Activated T-cell treated with anti-CD3 and anti-CD28 coated beads, Interleukin-2, amount 50 U/mL, for 4 hours (primary cell): ENCODE data around the gene TFDP1. TPM values are rescaled to one million over a fixed set of nuclear protein-coding genes. Genes with fewer than 3 reads are reported as not detected.
"Not testable (repeated sequence)": the region's sequence is repeated elsewhere in the genome, so short reads cannot be mapped to it uniquely, and the experiment has no call there.

Source experiments
- ATAC-seq, 2 donors: fragments of 200-7000 bp; cut with Tn5 transposase; one replicate each; pipeline ENCODE4 v1.10.0; 2021
- DNase-seq: peaks from one replicate; pipeline ENCODE4 v3.0.0-alpha.2; 2020
- H3K27me3 Mint-ChIP-seq: one replicate; pipeline ENCODE4 v1.8.0; 2021; ENCODE audit warnings: low read depth, mixed read lengths
- H3K36me3 Mint-ChIP-seq: one replicate; pipeline ENCODE4 v1.8.0; 2022; ENCODE audit warnings: mixed read lengths; ENCODE audit not compliant: insufficient read depth
- H3K4me1 Mint-ChIP-seq: one replicate; pipeline ENCODE4 v1.8.0; 2021; ENCODE audit warnings: low read depth, mixed read lengths
- H3K4me3 Mint-ChIP-seq: one replicate; pipeline ENCODE4 v1.8.0; 2021; ENCODE audit warnings: mild to moderate bottlenecking, moderate library complexity, mixed read lengths
- H3K9me3 Mint-ChIP-seq: one replicate; pipeline ENCODE4 v1.8.0; 2021; ENCODE audit warnings: mixed read lengths
- total RNA-seq, 3 donors: library from RNA; stranded (reverse); gene quantifications; one replicate each; pipeline ENCODE4 v1.2.1, GENCODE V29; 2021

Gene TFDP1
- total RNA-seq, 3 donors from 2014 or later, result 147 to 200 (median 172) TPM

DNA sequence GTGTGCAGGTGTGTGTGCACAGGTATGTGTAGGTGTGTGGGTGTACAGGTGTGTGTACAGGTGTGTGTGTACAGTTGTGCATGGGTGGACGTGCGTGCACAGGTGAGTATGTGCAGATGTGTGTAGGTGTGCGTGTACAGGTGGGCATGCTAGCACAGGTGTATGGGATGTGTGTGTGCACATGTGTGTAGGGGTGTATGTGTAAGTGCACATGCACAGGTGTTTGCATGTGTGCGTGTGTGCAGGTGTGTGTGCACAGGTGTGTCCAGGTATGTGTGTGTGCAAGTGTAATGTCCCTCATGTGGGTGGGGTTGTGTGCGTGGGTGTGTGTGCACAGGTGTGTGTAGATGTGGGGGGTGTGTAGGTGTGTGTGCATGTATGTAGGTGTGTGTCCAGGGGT lies 27.5 kb upstream of the TFDP1 start:
- no peak for ATAC-seq
- no peaks in the 10 kb centered on the region for H3K36me3 Mint-ChIP-seq
- no peak for DNase-seq
- H3K4me3 Mint-ChIP-seq, result no peak overlapping the region
- H3K9me3 Mint-ChIP-seq, result no peaks in the 10 kb centered on the region
- H3K27me3 Mint-ChIP-seq, result no peaks in the 10 kb centered on the region
- no peaks in the 10 kb centered on the region for H3K4me1 Mint-ChIP-seq

DNA sequence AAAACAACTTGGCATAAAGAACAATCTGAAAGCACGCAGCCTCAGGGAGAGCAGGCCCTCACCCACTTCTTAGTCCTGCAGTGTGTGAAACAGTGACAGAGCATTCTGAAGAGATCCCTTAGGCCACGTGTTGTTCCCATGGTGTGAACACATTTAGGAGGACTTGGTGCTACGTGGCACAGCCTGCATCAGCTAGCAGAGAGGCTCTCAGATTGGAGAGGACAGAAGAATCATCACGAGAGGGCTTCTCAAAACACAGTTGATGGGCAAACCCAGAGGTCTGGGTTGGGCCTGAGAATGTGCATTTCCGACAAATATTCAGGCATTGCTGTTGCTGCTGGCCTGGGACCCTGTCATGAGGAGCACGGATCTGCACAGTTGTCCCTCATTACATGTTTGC lies 26.1 kb upstream of the TFDP1 start:
- Mint-ChIP-seq H3K27me3 (no peaks in the 10 kb centered on the region), H3K4me3 (no peak overlapping the region), H3K4me1 (no peaks in the 10 kb centered on the region), H3K9me3 (no peaks in the 10 kb centered on the region), H3K36me3 (no peaks in the 10 kb centered on the region)
- DNase-seq (no peak), ATAC-seq (no peak)

DNA sequence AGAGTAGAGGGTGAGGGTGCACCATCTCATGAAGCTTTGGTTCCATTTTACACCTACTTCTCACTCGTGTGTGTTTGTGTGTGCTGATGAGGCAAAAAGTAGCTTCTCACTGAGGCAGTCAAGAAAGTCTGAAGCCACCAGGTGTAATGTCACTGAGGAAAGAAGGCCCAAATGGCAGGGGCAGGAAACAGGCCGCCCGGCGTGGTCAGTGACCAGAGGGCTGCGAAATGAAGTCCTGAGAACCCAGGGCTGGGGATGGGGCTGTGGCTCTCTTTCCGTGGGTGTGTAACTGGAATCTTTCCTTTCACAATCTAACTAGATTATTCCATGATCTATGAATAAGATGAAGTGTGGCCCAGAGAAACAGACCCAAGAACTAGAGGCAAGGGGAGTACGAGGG lies 25.5 kb upstream of the TFDP1 start:
- Mint-ChIP-seq H3K27me3 (no peaks in the 10 kb centered on the region), H3K4me3 (no peak overlapping the region), H3K4me1 (no peaks in the 10 kb centered on the region), H3K36me3 (no peaks in the 10 kb centered on the region), H3K9me3 (no peaks in the 10 kb centered on the region)
- no peak for ATAC-seq
- DNase-seq, result no peak

DNA sequence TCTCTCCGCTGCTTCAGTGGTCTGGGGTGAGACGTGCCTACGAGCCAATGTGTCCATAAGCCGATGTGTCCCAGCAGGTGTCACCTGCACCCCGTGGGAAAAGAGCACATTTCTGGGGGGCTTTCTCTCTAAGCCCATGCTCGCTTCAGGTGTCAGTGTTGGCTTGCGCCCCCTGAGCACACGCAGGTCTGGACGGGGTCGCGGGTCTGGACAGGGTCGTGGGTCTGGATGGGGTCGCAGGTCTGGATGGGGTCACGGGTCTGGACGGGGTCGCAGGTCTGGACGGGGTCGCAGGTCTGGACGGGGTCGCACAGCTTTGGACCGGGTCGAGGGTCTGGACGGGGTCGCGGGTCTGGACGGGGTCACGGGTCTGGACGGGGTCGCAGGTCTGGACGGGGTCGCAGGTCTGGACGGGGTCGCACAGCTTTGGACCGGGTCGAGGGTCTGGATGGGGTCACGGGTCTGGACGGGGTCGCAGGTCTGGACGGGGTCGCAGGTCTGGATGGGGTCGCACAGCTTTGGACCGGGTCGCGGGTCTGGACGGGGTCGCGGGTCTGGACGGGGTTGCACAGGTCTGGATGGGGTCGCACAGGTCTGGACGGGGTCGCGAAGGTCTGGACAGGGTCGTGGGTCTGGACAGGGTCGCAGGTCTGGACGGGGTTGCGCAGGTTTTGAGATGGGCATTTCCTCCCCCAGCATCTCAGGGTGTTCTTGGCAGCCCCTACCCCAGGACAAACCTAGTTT lies 24.5 kb upstream of the TFDP1 start:
- no peaks in the 10 kb centered on the region for H3K9me3 Mint-ChIP-seq
- H3K36me3 Mint-ChIP-seq, result no peaks in the 10 kb centered on the region
- DNase-seq (no peak), ATAC-seq (no peak)
- no peak overlapping the region for H3K4me3 Mint-ChIP-seq
- no peaks in the 10 kb centered on the region for H3K4me1 Mint-ChIP-seq
- H3K27me3 Mint-ChIP-seq, result no peaks in the 10 kb centered on the region

DNA sequence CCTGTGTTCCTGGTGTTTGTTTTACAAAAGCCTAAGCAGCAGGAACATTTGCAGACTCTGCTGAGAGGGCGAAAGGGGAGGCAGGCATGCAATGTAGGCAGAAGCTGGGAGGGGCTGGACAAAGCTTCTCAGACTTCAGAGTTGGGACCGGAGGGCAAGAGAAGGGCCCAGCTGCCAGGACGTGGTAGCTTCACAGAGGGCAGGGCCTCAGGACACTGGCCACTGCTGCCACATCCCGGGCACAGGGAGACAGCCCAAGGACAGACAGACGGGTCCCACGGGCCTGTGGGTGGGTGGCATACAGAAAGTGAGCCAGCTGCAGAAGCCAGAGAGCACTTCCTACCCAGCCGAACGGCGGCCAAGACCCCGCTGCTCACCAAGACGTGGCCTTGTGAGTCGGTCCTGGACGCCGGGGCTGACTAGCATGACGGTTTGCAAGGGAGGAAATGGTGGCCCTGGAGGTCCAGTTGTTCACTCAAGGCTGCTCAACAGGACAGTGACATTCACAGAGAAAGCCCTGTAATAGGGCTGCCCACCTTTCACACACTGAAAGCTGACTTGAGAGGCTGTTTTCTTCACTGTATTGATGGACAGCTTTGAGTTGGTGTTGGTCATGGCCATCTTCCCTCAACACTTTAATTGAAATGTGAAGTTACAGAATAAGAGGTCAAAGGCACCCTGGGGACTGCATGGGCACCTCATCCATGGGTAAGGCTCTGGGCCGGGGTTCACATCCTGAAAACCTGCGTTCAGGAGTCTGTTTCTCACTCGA lies 23.7 kb upstream of the TFDP1 start:
- ATAC-seq (no peak), DNase-seq (no peak)
- no peaks in the 10 kb centered on the region for H3K4me1 Mint-ChIP-seq
- peaks cover 5% of the 10 kb centered on the region for H3K27me3 Mint-ChIP-seq
- H3K9me3 Mint-ChIP-seq, result no peaks in the 10 kb centered on the region
- no peaks in the 10 kb centered on the region for H3K36me3 Mint-ChIP-seq
- H3K4me3 Mint-ChIP-seq, result no peak overlapping the region

DNA sequence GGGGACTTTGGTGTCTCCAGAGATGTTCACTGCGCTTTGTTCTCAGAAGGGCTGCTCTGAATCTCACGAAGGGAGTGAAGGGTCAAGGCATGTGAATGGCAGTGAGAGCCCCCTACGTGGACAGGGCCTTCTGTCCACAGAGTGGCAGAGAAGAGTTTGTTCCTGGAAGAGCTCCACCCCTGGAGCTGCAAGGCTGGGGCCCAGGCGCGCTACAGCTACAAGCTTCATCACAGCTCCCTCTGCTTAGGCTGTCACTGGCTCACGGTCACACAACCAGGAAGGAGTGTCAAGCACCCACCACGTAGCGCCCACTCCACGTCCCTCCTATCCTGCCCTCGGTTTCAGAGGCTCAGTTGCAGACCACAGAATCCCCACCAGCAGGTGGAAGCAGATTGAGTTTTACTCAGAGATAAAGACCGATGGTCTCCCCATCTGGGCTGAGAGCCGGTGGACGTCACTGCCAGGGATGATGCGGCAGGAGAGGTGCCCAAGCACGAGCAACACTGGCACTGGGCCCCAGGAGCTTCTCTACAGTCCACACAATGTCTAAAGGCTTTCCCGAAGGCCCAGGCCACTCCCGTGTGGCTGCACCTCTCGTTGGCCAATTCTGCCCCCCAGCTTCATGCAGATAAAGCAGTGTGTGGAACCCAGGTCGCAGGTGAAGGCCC lies 23.0 kb upstream of the TFDP1 start:
- Mint-ChIP-seq H3K9me3 (no peaks in the 10 kb centered on the region), H3K36me3 (no peaks in the 10 kb centered on the region), H3K4me3 (no peak overlapping the region), H3K27me3 (peaks cover 9% of the 10 kb centered on the region), H3K4me1 (no peaks in the 10 kb centered on the region)
- ATAC-seq, result no peak
- no peak for DNase-seq

DNA sequence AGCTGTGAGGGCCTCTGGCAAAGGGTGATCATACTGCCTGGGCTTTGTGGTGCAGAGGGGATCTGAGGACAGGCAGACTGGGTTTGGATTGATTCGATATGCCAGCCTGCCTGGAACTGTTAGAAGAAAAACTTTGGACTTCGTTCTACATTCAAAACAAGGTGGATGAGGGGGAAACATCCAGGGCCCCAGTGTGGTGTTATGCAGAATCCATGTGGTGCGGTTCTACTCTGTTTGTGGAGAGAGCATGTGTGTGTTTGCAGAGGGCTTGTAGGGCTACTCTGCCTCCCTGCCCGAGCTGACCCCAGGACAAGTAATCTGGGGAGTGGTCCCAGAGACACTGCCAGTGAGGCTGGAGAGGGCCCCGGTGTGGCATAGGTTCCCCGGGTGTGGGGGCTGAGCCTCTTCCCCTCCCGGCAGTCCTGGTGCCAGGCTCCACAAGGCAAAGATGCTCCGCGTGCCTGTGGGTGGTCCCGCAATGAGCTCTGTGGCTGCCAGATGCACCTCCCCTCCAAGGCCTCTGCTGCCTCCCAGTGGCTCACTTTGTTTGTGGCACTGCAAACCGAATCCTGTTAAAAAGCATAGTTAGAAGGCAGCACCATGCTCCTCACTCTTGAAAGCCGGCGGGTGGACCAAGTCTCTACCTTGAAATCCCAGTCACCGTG lies 22.3 kb upstream of the TFDP1 start:
- no peaks in the 10 kb centered on the region for H3K36me3 Mint-ChIP-seq
- H3K27me3 Mint-ChIP-seq, result peaks cover 13% of the 10 kb centered on the region
- ATAC-seq (peak; percentile 75 to 77), DNase-seq (peak; percentile 25)
- no peaks in the 10 kb centered on the region for H3K4me1 Mint-ChIP-seq
- H3K4me3 Mint-ChIP-seq, result no peak overlapping the region
- no peaks in the 10 kb centered on the region for H3K9me3 Mint-ChIP-seq

DNA sequence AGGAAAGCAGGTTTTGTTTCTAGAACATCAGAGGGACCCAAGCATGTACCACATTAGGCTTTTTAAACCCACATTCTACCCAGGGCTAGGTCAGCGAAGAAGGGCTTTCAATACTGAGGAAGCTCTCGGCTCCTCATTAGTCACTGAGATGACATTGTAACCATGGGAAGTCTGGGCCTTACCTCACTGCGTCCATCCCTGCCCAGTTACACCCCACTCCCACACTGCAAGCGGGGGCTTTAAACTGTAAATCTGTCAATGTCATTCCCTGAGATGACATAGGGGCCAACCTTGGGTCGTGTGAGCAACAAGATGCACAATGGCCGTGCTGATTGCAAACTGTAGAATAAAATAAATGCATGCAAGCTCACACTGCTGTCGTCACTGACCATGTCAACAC lies 21.7 kb upstream of the TFDP1 start:
- no peaks in the 10 kb centered on the region for H3K9me3 Mint-ChIP-seq
- DNase-seq (no peak), ATAC-seq (no peak)
- no peaks in the 10 kb centered on the region for H3K4me1 Mint-ChIP-seq
- H3K27me3 Mint-ChIP-seq, result peaks cover 15% of the 10 kb centered on the region
- H3K4me3 Mint-ChIP-seq, result no peak overlapping the region
- H3K36me3 Mint-ChIP-seq, result no peaks in the 10 kb centered on the region

DNA sequence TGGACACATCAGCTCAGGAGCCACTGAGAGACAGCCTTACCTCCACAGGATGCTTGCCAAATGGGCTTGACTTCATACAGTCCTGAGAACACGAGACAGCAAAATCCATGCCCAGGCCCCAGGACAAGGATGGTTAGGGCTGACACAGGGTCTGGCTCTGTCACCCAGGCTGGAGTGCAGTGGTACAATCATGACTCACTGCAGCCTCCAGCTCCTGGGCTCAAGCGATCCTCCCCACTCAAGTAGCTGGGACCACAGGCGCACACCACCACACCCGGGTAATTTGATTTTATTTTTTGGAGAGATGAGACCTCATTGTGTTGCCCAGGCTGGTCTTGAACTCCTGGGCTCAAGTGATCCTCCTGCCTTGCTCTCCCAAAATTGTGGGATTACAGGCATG lies 21.0 kb upstream of the TFDP1 start:
- not testable (repeated sequence) for ATAC-seq, H3K36me3 Mint-ChIP-seq, H3K4me3 Mint-ChIP-seq, H3K9me3 Mint-ChIP-seq, DNase-seq, H3K4me1 Mint-ChIP-seq
- H3K27me3 Mint-ChIP-seq, result peaks cover 17% of the 10 kb centered on the region

DNA sequence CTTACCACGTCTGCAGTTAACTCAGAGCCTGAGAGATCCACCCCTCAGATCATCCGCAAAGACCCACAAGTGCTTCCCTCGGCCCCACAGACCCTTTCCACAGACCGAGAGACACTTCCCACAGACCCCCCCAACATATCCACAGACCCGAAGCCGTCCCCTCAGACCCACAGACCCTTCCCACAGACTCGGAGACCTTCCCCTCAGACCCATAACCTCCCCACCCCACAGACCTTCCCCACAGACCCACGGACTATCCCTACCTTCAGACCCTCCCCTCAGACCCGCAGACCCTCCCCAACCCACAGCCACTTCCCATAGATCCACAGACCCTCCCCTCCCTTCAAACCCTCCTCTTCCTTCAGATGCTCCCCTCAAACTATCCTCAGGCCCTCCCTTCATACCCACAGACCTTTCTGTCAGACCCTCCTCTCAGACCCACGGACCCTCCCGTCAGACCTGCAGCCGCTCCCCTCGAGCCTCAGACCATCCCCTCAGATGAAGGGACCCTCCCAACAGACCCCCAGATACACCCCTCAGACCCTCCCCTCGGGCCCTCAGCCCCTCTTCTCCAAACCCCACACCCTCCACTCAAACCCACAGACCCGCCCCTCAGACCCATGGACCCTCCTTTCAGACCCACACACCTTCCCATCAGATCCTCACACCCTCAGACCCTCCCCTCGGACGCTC lies 20.1 kb upstream of the TFDP1 start:
- DNase-seq (no peak), ATAC-seq (no peak)
- Mint-ChIP-seq H3K27me3 (peaks cover 20% of the 10 kb centered on the region), H3K4me3 (no peak overlapping the region), H3K9me3 (no peaks in the 10 kb centered on the region), H3K4me1 (no peaks in the 10 kb centered on the region), H3K36me3 (no peaks in the 10 kb centered on the region)

DNA sequence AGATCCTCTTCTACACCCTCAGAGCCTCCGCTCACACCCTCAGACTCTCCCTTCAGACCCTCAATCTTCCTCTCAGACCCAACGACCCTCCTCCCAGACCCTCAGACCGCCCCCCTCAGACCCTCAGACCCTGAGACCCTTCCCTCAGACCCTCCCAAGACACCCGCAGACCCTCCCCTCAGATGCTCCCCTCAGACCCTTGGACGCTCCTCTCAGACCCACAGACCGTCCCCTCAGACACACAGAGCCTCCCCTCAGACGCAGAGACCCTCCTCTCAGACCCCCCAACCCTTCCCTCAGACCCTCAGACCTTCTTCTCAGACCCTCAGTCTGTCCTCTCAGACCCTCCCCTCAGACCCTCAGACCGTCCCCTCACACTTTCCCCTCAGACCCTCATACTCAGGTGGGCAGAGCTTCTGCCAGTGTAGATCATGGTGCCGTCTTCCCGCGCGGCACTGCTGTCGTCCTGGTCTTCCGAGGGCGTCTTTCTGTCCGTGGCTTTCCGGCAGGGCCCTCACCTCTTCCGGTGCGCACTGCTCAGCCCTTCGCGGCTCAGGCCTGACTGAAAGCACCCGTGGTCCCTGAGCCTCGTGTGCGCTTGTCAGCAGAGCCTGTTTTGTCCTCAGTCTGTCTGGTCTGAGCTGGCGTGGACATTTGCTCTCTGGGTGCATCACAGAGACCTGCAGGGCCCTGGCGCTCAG lies 18.9 kb upstream of the TFDP1 start:
- no peak overlapping the region for H3K4me3 Mint-ChIP-seq
- no peaks in the 10 kb centered on the region for H3K4me1 Mint-ChIP-seq
- ATAC-seq, result no peak
- H3K36me3 Mint-ChIP-seq, result no peaks in the 10 kb centered on the region
- peaks cover 25% of the 10 kb centered on the region for H3K27me3 Mint-ChIP-seq
- H3K9me3 Mint-ChIP-seq, result no peaks in the 10 kb centered on the region
- DNase-seq, result no peak

DNA sequence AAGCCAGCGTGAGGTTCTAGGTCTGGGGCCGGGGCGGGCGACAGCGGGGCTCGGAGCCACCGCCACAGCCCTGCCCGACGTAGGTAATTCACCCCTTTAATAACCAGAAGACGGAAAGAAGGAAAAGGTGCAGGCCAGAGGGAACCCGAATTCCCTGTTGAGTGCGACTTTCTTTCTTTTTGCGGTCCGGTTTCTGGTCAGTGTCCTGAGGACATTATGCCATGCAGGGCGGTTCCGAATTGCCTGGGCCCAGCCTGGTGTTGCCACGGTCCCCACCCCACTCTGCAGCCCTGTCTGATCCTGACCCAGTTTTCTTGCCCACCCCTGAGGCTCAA lies 18.4 kb upstream of the TFDP1 start:
- ATAC-seq (no peak), DNase-seq (no peak)
- Mint-ChIP-seq H3K4me3 (no peak overlapping the region), H3K36me3 (no peaks in the 10 kb centered on the region), H3K9me3 (no peaks in the 10 kb centered on the region), H3K4me1 (no peaks in the 10 kb centered on the region), H3K27me3 (peaks cover 27% of the 10 kb centered on the region)

DNA sequence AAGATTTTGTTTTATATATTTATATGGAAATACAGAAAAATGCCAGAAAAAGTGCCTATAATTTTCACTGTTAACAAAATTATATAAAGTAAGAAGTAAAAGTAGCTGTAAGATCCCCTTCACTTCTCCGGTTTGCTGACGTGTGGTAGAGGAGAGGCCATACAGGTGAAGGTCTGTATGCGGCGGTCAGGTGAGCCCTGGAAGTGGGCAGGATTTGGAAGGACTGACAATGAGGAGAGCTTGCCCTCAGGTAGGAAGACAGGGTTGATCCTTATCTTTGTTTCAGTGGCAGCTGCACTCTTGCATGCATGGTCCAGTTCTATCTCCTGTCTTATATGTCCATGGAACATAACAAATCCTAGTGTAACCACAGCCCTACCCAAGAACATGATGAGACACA lies 16.9 kb upstream of the TFDP1 start:
- DNase-seq, result no peak
- H3K4me3 Mint-ChIP-seq, result no peak overlapping the region
- H3K4me1 Mint-ChIP-seq, result no peaks in the 10 kb centered on the region
- H3K27me3 Mint-ChIP-seq, result peaks cover 29% of the 10 kb centered on the region
- no peaks in the 10 kb centered on the region for H3K9me3 Mint-ChIP-seq
- no peak for ATAC-seq
- H3K36me3 Mint-ChIP-seq, result no peaks in the 10 kb centered on the region

DNA sequence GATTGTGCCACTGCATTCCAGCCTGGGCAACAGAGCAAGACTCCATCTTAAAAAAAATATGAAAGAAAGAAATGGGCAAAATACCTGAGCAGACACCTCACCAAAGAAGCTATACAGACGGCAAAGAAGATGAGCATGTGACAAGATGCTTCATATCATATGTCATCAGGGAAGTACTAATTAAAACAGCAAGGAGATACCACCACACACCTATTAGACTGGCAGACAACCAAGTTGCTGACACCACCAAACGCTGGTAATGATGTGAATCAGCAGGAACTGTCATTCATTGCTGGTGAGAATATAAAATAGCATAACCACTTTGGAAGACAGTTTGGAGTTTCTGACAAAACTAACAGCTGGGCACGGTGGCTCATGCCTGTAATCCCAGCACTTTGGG lies 11.5 kb upstream of the TFDP1 start:
- peaks cover 19% of the 10 kb centered on the region for H3K9me3 Mint-ChIP-seq
- ATAC-seq (no peak), DNase-seq (no peak)
- no peaks in the 10 kb centered on the region for H3K36me3 Mint-ChIP-seq
- no peak overlapping the region for H3K4me3 Mint-ChIP-seq
- H3K27me3 Mint-ChIP-seq, result peaks cover 17% of the 10 kb centered on the region
- H3K4me1 Mint-ChIP-seq, result no peaks in the 10 kb centered on the region
